Panc1 (cell line): Measurements from ENCODE around the gene GMPR2.
"Not testable (repeated sequence)": the region's sequence is repeated elsewhere in the genome, so short reads cannot be mapped to it uniquely, and the experiment has no call there.

Experiments
- POLR2AphosphoS5 ChIP-seq: IDR thresholded peaks from 2 replicates; pipeline ENCODE4 v1.6.1; 2012; ENCODE audit warnings: mild to moderate bottlenecking, low read depth, low read length, moderate library complexity
- REST ChIP-seq, 2 experiments: IDR thresholded peaks; 2 replicates each; pipeline ENCODE4 v1.6.1; 2011 to 2012; ENCODE audit warnings: low read depth in 2 of 2, control low read depth in 1 of 2, low read length in 1 of 2, mild to moderate bottlenecking in 1 of 2, moderate library complexity in 1 of 2; ENCODE audit not compliant: insufficient read depth in 1 of 2
- SIN3A ChIP-seq: IDR thresholded peaks from 2 replicates; pipeline ENCODE4 v1.6.1; 2012; ENCODE audit warnings: low read depth, mild to moderate bottlenecking, low read length, moderate library complexity, borderline replicate concordance; ENCODE audit not compliant: insufficient read depth
- TCF7L2 ChIP-seq: IDR thresholded peaks from 2 replicates; pipeline ENCODE4 v1.6.1; 2011; ENCODE audit warnings: mild to moderate bottlenecking, low read depth, low read length, inconsistent platforms
- TF ChIP-seq, protein P1 (sequence below): fragments of 450-650 bp; IDR thresholded peaks from 2 replicates; pipeline ENCODE4 v1.5.1; 2017; ENCODE audit warnings: mild to moderate bottlenecking

GRCh38 chr14:24202538-24202937 is 30.2 kb upstream of the GMPR2 start:
- TF ChIP-seq, protein P1, sequence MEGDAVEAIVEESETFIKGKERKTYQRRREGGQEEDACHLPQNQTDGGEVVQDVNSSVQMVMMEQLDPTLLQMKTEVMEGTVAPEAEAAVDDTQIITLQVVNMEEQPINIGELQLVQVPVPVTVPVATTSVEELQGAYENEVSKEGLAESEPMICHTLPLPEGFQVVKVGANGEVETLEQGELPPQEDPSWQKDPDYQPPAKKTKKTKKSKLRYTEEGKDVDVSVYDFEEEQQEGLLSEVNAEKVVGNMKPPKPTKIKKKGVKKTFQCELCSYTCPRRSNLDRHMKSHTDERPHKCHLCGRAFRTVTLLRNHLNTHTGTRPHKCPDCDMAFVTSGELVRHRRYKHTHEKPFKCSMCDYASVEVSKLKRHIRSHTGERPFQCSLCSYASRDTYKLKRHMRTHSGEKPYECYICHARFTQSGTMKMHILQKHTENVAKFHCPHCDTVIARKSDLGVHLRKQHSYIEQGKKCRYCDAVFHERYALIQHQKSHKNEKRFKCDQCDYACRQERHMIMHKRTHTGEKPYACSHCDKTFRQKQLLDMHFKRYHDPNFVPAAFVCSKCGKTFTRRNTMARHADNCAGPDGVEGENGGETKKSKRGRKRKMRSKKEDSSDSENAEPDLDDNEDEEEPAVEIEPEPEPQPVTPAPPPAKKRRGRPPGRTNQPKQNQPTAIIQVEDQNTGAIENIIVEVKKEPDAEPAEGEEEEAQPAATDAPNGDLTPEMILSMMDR, result not testable (repeated sequence)
- not testable (repeated sequence) for TF ChIP-seq POLR2AphosphoS5; REST (IDR thresholded peaks at IDR 0.05; ENCODE audit: insufficient read depth in 1 of 2, low read depth in 2 of 2, low read length in 1 of 2); TCF7L2; SIN3A
